ENCODE measurements around the gene CCDC28B. TPM values are rescaled to one million over a fixed set of nuclear protein-coding genes. Genes with fewer than 3 reads are reported as not detected.

The CCDC28B gene
- total and polyA plus RNA-seq, 2 donors (not counting 3 experiments of a cell fraction or from before 2014, with no cell fraction given) = 12.0 to 19.1 TPM

GRCh38 chr1:32186491-32186890, 13.9 kb upstream of the CCDC28B start:
- H2AFZ ChIP-seq (ENCODE audit: low read depth, low read length) = no peak overlapping the region
- no peak overlapping the region for H3K9ac ChIP-seq (replicated peaks; ENCODE audit: extremely low read depth, insufficient read depth, low read length)
- intact Hi-C loops (cut with micrococcal nuclease) (no loop called here), dilution Hi-C loops (cut with MboI; ENCODE audit: extremely low pct_ligation_motif_present, low sequenced_read_pairs) (no loop called here)
- no peak for TF ChIP-seq FOS (IDR thresholded peaks at IDR 0.05; ENCODE audit: borderline replicate concordance, insufficient read depth, low read length)
- no peak for TF ChIP-seq GATA2 (IDR thresholded peaks at IDR 0.05; ENCODE audit: insufficient read depth, insufficient read length, low read depth, low read length)
- no peak for TF ChIP-seq CTCF (IDR thresholded peaks at IDR 0.05; ENCODE audit: extremely low read depth in 1 of 2, insufficient read depth in 1 of 2, low read depth in 1 of 2, low read length in 2 of 2)
- TF ChIP-seq EZH2 (IDR thresholded peaks at IDR 0.05; ENCODE audit: borderline replicate concordance, low read depth, low read length, severe bottlenecking) = no peak
- TF ChIP-seq MYC (IDR thresholded peaks at IDR 0.05; ENCODE audit: low read depth, low read length) = no peak
- no peak for TF ChIP-seq POLR2AphosphoS5 (IDR thresholded peaks at IDR 0.05; ENCODE audit: insufficient read depth, low read depth, low read length)
- no peak for TF ChIP-seq MAX (IDR thresholded peaks at IDR 0.05; ENCODE audit: insufficient read depth, insufficient read length)
- TF ChIP-seq POLR2A (IDR thresholded peaks at IDR 0.05; ENCODE audit: low read depth, low read length) = no peak
- TF ChIP-seq JUN (IDR thresholded peaks at IDR 0.05; ENCODE audit: borderline replicate concordance, insufficient read depth, insufficient read length, low read depth) = no peak
- no peaks in the 10 kb centered on the region for H3K27me3 ChIP-seq (ENCODE audit: control insufficient read depth in 2 of 2, insufficient read depth in 2 of 2, low read length in 2 of 2)
- FAIRE-seq (no peak), DNase-seq (ENCODE audit: low read depth, low spot score) (no peak)
- H4K20me1 ChIP-seq (replicated peaks; ENCODE audit: control insufficient read depth, extremely low read depth, insufficient read depth, low read length) = no peaks in the 10 kb centered on the region
- H3K4me1 ChIP-seq (ENCODE audit: control insufficient read depth, extremely low read depth, insufficient read depth, low read length) = peaks cover 4% of the 10 kb centered on the region
- H3K79me2 ChIP-seq (ENCODE audit: control insufficient read depth, insufficient read depth, low read length) = peaks cover 51% of the 10 kb centered on the region
- ChIA-PET CTCF (no interaction called here), POLR2A (no interaction called here)
- no TSS peak for BruUV-seq (replicated peaks)
- peaks cover 28 to 36% of the 10 kb centered on the region in 2 experiments for H3K36me3 ChIP-seq (ENCODE audit: control insufficient read depth in 2 of 2, extremely low read depth in 1 of 2, insufficient read depth in 2 of 2, low read length in 2 of 2)
- H3K9me3 ChIP-seq (replicated peaks; ENCODE audit: control insufficient read depth, insufficient read depth, low read length) = no peaks in the 10 kb centered on the region
- H3K27ac ChIP-seq (ENCODE audit: insufficient read depth, low read depth, low read length) = no peak overlapping the region
- no peak overlapping the region for H3K4me2 ChIP-seq (ENCODE audit: insufficient read depth, low read length)
- H3K9me1 ChIP-seq (replicated peaks; ENCODE audit: control insufficient read depth, extremely low read depth, insufficient read depth, low read length) = no peaks in the 10 kb centered on the region
- no peak overlapping the region for H3K4me3 ChIP-seq (replicated peaks in 1 of 3; ENCODE audit: insufficient read depth in 1 of 3, low read depth in 1 of 3, low read length in 3 of 3)
